GM18505 (cell line): ENCODE measurements around the gene GHRL.
"Not testable (repeated sequence)": the region's sequence is repeated elsewhere in the genome, so short reads cannot be mapped to it uniquely, and the experiment has no call there.

Experiments
- ATAC-seq: cut with Tn5 transposase; IDR thresholded peaks from one replicate; pipeline ENCODE4 v1.9.1; 2021; ENCODE audit not compliant: unreplicated experiment
- POLR2A ChIP-seq: IDR thresholded peaks from 4 replicates; pipeline ENCODE4 v1.6.1; 2011; ENCODE audit warnings: borderline replicate concordance; ENCODE audit not compliant: insufficient read depth, insufficient read length; ENCODE audit errors: extremely low read depth

The GHRL gene

DNA sequence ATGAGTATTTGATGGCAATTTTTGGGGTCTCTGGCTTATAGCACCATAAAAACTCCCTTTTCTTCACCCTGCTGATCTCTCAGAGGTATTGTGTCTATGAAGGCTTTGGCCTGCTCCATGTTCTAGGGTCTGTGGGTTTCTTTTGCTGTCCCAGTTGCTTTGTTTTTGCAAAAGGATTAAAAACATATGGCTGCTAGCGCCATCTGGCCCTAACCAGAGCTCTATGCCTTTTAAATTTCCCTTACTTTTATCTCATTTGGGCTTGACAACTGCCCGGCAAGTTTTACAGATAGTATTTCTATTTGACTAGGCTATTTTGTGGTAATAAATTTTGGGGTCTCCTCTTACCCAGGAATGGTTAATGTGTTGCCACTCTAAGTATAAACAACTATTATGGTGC lies 6.4 kb upstream of the GHRL start:
- no peak for TF ChIP-seq POLR2A
- no peak for ATAC-seq

DNA sequence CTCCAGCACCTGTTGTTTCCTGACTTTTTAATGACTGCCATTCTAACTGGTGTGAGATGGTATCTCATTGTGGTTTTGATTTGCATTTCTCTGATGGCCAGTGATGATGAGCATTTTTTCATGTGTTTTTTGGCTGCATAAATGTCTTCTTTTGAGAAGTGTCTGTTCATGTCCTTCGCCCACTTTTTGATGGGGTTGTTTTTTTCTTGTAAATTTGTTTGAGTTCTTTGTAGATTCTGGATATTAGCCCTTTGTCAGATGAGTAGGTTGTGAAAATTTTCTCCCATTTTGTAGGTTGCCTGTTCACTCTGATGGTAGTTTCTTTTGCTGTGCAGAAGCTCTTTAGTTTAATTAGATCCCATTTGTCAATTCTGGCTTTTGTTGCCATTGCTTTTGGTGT lies 5.3 kb upstream of the GHRL start:
- ATAC-seq, result not testable (repeated sequence)

DNA sequence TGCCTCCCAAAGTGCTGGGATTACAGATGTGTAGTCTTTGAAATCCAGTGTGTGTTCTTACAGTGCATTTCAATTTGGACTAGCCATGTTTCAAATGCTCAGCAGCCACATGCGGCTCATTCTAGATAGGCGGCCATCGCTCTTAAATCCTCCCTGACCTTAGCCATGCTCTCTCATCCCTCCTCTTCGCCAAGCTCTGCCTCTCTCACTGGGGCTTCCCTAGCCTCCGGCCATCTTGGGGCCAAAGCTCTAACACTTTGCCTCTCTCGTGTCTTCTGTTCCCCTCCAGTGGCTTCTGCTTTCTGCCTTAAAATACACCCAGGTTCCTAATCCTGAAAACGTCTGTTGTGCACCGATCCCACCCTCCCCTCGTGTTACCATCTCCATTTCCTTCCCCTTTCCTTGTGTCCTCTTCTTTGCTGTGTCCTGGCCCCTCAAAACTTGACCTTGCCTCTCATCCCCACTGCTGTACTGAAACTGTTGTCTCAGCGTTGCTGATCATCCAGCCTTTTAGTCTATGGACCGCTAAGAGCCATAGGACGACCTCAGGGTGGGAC lies 1.4 kb upstream of the GHRL start:
- ATAC-seq, result no peak
- no peak for TF ChIP-seq POLR2A

DNA sequence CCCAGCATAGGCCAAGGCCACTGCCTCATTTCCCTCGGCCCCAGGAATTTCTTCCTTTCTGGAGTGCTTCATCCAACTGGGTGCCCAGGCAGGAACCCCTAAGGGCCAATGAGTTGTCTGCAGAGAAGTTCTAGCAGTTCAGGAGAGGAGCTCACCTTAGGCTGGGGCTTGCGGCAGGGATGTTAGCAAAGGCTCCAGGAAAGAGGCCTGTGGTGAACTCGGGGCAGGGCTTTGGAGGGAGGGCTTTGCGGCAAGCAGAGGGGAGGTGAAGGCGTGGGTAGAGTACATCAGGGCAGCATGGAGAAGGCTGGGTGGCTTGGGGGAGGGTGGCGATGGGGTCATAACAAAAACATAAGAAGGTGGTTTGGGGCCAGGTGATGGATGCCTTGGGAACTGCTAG lies 1.1 kb downstream of the GHRL start:
- TF ChIP-seq POLR2A, result no peak
- no peak for ATAC-seq

DNA sequence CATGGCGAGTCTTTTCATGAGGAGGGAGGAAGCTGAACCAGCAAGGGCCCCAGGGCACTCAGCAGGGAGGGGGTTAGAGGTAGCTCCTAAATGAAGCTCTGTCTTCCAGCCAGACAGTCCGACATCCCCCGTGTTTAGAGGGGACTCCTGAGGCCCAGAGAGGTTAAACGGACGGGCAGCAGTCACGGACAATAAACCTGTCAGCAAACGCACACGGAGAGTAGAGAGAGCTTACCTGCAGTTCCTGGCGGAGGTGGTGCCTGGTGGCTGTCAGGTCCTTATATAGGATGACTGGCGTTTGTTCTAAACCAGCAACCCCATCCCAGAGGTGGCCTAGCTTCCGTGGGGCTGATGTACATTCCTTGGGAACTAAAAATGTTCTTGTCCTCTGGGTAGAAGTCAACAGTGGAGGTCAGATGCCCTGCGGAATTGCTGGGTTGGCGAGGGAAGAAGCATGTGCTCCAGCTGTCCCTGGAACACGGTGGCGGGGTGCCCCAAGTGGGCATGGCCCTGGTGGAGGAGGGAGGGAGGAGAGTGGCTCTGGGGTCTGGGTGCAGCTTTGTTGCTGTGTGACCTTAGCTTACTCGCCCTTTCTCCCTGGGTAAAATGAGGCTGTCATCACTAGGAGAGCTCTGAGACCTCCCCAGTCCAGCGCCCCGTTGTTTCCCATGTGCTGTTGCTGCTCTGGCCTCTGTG lies 2.1 kb downstream of the GHRL start:
- no peak for ATAC-seq
- TF ChIP-seq POLR2A, result no peak

DNA sequence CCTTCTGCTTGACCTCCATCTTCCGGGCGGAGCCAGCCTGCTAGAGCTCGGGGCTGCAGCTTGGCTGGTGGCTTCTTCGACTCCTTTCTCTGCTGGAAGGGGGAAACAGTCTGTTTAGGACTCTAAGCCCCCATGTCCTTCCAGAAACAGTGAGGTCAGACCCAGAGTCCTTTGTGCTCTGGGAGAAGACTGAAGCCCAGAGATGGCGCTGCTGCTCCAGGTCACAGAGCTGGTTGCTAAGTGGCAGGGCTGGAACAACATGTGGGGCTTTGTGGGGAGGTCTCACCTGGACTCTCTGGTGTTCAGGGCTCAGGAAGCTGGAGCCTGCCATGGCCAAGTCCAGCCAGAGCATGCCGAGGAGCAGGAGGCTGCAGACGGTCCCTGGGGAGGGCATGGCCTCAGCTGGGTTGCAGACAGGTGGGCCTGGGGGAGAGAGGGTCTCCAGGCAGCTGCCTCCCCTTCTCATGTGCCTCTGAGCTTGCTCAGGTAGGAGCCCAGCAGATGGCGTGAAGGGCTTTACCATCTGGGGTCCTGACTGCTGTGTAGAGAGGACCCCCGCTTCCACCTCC lies 2.9 kb downstream of the GHRL start:
- no peak for ATAC-seq

DNA sequence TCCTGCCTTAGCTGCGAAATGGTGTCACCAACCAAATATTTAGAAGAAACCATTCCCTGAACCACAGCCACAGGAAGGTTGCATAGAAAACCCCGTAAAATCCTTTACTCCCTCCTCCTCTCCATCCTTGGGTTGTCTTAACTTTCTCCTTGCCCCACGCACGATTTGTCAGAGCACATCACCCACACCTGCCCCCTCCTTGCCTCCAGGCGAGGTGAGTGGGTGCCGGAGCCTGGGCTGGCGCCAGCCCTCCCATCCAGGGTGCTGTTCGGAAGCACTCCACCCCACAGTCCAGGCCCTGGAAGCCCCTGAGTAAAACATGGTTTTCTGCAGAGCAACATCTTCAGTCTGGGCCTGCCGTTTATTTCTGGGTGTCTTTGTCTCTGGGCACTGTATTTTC lies 3.7 kb downstream of the GHRL start:
- no peak for ATAC-seq
- TF ChIP-seq POLR2A, result no peak

More for the DNA sequence above, 2.9 kb downstream of the GHRL start:
- TF ChIP-seq POLR2A, result no peak

DNA sequence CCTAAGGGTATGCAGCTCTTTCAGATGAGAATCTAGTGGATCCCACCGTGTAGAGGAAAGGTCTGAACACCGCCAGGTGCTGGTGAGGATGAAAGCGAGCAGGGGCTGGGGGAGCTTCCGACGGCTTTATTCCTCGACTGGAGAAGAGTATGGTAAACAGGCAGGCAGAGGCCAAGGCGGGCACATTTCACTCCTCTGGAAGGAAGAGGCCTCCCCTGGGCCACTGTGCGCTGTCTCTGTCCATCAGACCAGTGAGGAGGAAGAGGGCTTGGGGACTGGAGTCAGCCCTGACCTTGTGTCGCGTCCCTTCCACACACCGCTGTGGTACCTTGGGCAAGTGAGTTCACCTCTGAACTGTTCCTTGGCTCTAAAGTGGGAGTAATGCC lies 4.2 kb downstream of the GHRL start:
- no peak for ATAC-seq
- no peak for TF ChIP-seq POLR2A

DNA sequence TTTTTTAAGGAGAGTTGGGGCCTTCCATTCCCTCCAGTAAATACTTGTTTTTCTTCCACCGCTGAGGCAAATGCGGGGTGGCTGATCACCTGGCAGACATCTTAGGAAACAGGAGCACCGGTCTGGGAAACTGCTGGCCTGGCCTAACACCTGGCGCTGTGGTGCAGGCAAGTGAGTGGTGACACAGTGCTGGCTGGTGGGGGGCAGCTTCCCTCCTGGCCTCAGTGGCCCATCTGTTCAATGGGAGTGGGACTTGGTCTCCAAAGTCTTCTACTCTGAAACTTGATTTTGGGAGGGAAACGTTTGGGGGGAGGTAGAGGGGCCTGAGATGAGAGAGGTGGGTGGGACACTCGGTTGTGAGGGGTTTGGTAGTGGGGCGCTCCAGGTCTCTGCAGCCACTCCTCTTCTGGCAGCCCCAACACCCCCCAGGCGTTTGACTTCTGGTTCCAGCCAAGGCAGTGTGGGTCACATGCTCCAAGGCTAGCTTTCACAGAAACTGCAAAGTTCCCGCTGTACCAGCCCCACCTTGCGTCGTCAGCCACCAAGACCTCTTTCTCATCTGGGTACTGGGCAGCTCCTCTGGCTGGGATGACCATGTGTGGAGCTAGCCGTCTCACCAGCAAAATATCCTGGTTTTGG lies 4.7 kb downstream of the GHRL start:
- TF ChIP-seq POLR2A, result no peak
- ATAC-seq, result no peak

DNA sequence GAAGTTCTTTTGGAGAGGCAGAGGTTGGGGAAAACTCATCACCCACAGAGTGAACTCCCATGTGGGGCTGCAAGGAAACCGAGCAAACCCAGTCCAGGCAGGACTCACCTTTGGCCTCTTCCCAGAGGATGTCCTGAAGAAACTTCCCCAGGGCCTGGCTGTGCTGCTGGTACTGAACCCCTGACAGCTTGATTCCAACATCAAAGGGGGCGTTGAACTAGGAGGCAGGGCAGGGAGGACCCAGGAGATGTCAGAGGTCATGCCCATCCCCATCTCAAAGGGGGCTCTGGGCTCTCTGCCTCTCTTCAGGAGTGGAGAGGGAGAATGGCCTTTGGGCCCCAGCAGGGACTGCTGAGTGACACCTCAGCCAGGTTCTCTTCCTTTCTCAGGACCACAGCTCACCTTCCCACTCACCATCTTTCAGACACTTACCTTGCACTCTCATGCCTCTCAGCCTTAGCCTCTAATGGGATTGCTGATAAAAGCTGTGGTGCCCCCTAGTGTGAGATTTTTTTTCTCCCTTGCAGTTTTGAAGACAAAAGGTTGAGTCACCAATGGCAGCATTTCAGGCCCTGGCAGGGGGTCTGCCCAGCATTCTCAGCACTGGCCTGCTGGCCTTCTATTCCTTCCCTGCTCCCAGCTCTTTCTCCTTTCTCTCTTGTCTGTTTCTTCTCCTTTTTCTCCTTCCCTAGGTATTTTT lies 6.0 kb downstream of the GHRL start:
- no peak for TF ChIP-seq POLR2A
- no peak for ATAC-seq

DNA sequence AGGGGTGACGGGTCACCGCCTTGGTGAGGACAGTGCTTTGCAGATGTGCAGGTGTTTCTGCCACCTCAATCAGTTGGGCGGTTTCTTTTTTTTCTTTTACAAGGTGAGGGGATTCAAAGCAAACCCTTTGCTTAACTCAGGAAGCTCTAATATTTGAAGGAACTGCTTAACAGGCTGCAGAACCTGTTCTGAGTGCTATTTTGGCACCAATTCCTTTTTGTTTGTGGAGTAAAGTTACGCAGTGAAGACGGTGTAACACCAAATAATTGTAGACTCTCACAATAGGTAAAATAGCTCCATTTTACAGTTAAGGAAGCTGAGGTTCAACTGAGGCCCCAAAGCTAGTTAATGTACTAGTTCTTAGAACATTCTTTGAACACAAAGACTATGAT lies 6.6 kb downstream of the GHRL start:
- no peak for TF ChIP-seq POLR2A
- no peak for ATAC-seq

DNA sequence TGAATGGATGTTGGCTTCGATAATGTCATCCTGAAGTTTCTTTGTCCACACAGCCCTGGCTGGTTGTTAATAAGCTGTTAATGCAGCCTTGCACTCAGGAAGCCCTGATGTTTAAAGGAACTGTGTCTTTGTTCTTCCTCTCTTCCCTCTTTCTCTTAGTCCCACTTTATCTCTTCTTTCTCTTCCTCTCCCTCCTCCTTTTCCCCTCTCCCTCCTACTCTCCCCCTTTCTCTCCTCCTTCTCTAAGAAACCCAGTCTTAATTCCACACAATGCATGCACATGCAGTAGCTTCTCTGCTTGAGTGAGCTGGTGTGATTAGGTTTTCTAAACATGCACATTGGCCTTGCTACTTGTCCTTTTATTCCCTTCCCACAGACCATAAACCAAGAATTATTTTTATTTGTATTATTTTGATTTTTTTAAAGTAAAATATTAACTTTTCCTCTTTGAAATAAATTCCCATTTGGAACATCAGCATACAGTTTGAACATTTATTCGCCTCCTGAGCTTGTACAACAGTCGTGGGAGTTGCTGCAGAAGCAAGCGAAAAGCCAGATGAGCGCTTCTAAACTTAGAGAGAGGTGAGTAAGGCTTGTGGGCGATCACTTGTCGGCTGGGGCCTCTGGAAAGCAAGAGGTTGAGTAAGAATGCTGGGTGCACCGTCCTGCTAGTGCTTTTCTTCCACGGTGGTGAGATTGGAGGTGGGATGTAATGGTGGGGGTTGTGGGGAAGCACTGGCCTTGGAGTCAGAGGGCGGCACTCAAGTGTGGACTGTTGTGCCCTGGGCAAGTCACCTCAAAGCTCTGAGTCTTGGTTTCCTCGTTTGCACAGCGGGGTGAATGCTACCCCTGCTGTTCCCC lies 7.2 kb downstream of the GHRL start:
- no peak for TF ChIP-seq POLR2A
- ATAC-seq, result no peak

DNA sequence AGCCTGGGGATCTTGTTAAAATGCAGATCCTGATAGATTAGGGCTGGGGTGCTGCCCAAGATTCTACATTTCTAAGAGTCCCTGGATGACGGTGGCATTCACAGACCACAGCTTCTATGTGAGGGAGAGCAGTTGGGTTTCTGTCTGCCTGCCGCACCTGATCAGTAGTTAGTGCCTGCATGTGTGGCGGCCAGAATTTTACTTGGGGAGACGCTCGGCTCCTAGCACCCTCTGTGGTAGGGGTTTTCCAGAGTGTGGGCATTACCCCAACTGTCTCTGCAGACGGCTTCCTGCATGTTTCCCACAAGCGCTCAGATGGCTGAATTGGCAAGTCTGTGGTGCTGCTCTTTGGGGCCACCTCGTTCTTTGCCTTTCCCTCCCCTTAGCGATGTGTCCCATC lies 8.3 kb downstream of the GHRL start:
- no peak for TF ChIP-seq POLR2A

More for the DNA sequence above, 8.3 kb downstream of the GHRL start:
- ATAC-seq, result no peak
